OCI-M2 (cell line): ENCODE results near the gene LRIG1.

Source experiments
- DNase-seq: peaks from one replicate; lab custom pipeline; 2025; ENCODE audit not compliant: unreplicated experiment; lab: John Stamatoyannopoulos, UW

Gene LRIG1

GRCh38 chr3:66500576-66501482 is at the start of gene LRIG1:
Gene LRIG1, minus strand, starts transcription at chr3:66501022. Its CDS starts 615 bp downstream, at chr3:66500407.
- DNase-seq, result peak; percentile 80

- DNase-seq, result no peak
Observed at GRCh38 chr3:66544619-66545429, 44.0 kb upstream of the LRIG1 start.

- DNase-seq, result no peak
Observed at GRCh38 chr3:66542153-66542552, 41.3 kb upstream of the LRIG1 start.

DNA sequence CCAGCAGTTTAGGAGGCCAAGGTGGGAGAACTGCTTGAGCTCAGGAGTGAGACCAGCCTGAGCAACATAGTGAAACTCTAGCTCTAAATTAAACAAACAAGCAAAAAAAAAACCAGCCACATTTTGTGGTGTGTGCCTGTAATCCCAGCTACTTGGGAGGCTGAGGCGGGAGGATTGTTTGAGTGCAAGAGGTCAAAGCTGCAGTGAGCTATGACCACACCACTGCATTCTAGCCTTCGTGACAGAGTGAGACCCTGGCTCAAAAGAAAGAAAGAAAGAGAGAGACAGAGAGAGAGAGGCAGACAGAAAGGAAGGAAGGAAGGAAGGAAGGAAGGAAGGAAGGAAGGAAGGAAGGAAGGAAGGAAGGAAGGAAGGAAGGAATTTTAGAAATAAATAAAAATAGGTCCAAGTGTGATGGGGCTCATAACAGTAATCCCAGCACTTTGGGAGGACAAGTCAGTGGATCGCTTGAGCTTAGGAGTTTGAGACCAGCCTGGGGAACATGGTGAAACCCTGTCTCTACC is 38.7 kb upstream of the LRIG1 start:
- DNase-seq, result no peak

GRCh38 chr3:66538390-66538789 is 37.6 kb upstream of the LRIG1 start:
- no peak for DNase-seq

DNA sequence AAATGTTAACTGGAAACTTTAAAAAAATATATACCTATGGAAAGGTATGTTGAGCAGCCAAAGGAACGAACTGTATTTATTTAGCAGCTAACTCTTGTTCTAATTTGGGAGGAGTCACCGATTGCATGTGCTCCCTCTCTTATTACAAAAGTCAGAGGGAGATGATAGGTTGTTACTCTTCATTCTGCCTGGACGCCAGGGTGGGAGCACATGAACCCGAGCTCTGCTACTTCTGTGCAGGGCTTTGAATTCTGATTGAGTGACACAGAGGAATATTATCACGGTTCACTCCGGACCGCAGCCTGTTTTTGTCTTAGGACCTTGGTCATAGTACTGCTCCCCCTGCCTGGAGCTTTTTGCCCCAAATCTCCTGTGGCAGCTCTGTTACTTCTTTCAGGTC is 36.9 kb upstream of the LRIG1 start:
- no peak for DNase-seq

DNA sequence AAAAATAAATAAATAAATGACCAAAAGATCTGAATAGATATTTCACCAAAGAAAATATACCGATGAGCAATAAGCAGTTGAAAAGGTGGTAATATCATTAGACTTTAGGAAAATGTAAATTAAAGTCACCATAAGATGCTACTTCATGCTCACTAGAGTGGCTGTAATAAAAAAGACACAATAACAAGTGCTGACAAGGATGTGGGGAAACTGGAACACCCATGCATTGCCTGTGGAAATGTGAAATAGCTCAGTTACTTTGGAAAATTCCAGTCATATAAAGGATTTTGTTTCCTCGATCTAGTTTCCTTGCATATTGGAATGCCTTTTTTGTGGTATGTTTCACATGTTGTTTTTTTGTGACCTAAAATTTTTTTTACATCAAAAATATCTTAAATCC is 36.0 kb upstream of the LRIG1 start:
- DNase-seq, result no peak

DNA sequence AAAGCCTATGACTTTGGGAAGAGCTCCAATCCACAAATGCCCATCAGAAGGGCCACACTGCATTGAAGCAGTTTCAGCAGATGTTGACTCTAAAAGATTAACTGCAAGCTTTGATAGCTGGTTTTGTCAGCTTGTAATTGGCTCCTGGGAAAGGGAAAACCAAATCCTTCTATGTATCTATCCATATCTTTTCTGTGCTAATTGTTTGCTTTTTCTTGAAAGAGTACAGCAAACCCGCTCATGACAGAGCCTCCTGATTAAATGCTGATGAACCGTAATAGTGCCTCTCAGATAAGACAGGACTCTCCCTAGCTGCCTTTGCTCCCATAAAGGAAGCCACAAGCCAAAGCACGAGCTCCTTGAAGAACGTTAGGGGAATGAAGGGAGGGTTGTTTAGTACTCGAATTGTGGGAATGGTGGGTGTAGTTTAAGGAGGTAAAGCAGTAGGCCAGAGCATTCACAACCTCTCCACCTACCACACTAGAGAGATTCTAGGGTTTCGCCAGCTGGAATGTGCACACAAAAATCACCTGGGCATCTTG is 33.6 kb upstream of the LRIG1 start:
- no peak for DNase-seq

DNA sequence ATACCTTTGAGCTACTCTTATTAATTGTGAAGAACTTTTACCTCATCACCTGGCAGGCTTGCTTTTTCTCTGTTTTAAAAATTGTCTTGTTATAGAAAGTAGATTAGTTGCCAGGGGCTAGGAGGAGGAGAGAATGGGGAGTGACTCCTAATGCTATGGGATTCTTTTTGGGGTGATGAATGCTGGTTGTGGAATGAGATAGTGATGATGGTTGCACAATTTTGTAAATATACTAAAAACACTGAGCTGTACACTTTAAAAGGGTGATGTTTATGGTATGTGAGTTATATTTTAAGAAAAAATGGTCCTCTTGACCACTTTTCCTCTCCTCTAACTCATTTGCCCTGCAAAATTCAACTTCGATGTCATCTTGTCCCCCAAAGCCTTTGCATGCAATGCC is 31.8 kb upstream of the LRIG1 start:
- no peak for DNase-seq

GRCh38 chr3:66532160-66532587 is 31.4 kb upstream of the LRIG1 start:
- no peak for DNase-seq

DNA sequence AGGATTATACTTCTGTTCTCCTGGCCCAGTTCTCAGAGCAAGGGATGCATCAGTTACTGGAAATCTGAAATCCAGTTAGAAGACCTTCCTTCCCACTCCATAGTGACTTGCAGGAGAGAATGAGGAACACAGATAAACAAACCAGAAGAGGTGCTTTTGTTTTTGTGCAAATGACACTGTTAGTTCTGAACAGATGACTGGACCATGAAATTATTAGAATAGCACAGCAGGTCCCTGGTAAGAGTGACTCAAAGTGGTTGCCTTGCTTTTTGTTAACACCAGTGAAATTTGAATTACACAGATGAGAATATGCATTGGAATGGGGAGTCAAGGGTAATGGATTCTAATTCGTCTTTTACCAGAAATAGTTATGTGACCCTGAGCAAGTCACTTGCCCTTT is 30.4 kb upstream of the LRIG1 start:
- no peak for DNase-seq

- DNase-seq, result no peak
Observed at GRCh38 chr3:66527246-66527645, 26.4 kb upstream of the LRIG1 start.

DNA sequence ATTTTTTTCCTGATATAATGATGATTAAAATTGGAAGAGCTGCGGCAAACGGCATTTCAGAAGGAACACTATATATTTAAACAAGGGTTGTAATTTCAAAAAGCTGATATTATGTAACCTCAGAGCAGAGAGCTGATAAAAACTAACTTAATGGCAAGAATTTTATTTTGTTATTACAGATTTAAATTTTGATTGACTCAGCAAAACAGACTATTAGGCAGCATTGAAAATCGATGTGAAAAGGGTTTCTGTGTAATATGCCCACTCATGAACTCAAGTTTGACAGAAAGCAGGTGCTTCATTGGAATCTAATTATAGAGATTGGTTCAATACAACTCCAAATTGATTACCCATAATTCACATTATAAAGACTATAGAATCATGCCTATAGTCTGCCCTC is 24.9 kb upstream of the LRIG1 start:
- no peak for DNase-seq

DNA sequence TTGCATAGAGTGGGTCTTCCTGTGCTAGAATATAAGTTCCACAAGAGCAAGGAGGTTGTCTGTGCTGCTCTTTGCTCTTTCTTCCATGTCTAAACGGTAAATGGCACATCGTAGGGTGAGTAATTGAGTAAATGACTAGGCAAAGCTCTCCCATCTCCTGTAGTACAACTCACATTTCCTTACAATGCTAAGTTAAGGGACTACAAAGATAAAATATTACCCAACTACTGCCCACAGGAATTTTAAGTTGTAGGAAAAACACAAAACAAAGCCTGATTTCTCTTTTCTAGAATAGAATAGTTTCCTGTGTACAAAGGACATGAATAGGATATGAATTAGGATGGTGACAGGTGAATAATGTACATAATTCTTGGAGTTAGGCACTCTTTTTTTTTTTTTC is 19.9 kb upstream of the LRIG1 start:
- DNase-seq, result no peak

DNA sequence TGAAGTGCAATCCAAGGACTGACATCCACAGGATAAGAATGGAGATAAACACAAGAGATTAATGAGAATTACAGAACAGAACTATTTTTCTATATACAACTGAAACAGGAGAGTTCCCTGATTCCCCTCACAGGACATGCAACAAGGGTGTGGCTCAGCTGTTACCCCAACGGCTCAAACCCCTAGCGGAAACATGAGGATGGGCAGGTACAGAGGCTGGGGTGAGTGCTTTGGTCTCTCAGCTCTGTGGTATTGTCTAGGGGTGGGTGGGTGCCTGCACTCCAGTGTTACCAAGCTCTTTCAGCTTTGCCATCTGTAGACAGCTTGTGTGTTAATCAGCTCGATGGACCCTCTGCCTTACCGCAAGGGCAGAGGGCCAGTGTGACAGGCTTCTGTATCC is 17.8 kb upstream of the LRIG1 start:
- DNase-seq, result no peak

DNA sequence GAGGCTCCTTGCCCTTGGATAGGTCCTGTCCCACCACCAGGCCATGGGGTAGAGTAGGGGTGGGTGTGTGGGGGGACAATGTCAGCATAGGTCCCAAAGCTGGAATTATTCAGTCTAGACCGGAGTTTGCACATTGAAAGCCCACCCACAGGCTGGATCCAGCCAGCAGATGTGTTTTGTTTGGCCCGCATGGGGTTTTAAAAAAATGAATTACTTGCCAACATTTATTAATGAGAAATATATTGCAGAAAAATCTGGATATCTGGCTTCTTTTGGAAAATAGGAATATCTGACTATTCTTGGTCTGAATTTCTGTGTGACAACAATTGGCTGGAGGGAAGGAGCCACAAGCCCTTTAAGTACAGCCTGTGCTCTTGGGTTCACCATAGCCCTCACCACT is 17.3 kb upstream of the LRIG1 start:
- no peak for DNase-seq

GRCh38 chr3:66517241-66517640 is 16.4 kb upstream of the LRIG1 start:
- no peak for DNase-seq

- DNase-seq, result no peak
Observed at GRCh38 chr3:66508461-66508860, 7.6 kb upstream of the LRIG1 start.

DNA sequence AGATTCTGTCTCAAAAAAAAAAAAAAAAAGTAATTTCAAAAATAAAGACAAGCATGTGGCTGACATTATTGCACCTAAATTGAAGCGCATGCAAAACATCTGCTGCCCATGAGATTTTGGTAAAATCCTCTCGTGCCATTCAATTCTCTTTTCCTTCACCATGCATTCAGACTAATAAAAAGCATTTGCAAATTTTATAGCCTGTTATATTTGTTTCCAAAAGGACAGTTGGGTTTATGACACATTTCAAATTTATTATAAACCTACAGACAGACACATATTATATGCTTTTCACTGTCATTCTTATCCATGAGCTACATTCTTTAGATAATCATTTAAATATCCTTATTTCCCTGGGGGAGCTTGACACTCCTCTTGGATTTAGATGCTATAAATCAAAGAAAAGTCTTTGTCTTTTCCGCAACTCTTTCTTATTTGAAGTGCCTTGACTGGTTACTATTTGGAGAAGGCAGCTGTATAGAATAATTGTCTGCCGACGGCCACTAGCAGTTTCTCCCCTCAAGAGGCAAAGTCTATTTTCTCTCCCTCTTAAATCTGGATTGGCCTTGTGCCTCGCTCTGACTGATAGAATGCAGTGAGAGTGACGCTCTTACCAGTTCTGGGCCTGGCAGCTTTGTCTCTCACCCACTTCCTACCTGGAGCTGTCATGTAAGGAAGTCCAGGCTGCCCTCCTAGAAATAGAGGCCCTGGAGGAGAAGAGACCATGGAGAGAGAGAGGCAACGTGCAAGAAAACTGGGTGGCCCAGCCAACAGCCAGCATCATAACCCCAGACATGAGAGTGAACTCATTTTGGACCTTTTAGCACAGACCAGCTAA is 6.8 kb upstream of the LRIG1 start:
- no peak for DNase-seq

- DNase-seq, result no peak
Observed at GRCh38 chr3:66506154-66506553, 5.3 kb upstream of the LRIG1 start.
